ENCODE measurements around the gene PROM1. TPM values are rescaled to one million over a fixed set of nuclear protein-coding genes. Genes with fewer than 3 reads are reported as not detected.

The PROM1 gene
- total RNA-seq, 1 experiment from 2014 or later: not detected

DNA sequence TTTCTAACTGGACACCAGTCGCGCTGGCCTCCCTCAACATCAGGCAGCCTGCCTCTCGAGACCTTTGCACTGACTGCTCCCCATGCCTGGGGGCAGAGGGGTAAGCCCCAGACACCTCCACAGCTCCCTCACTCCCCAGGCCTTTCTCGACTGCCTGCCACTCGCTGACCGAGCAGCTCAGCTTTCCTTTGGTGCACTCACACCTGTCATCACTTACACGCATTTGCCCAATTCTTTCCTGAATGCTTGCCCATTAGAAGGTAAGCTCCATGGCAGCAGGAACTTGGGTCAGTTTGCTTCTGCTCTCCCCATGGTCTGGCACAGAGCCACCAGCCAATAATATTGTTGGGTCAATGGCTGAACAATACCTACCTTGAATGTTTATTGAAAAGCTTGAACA lies 32.2 kb upstream of the PROM1 start:
- no peaks in the 10 kb centered on the region for H3K9me3 ChIP-seq (ENCODE audit: low read length)
- ATAC-seq (no peak), DNase-seq (no peak)
- intact Hi-C loops (cut with micrococcal nuclease): no loop called here
- no peaks in the 10 kb centered on the region for H3K9me2 ChIP-seq (replicated peaks; ENCODE audit: low read length)
- H4K20me1 ChIP-seq (ENCODE audit: low read length): no peaks in the 10 kb centered on the region
- H3K4me2 ChIP-seq (ENCODE audit: low read length): no peak overlapping the region
- H3K79me2 ChIP-seq (ENCODE audit: low read length): no peaks in the 10 kb centered on the region
- no peak overlapping the region for H2AFZ ChIP-seq (ENCODE audit: low read length)
- no peak overlapping the region for H3K9ac ChIP-seq (ENCODE audit: low read length)
- H3F3A ChIP-seq (ENCODE audit: low read length, unreplicated experiment): no peaks in the 10 kb centered on the region
- BruUV-seq (replicated peaks): no TSS peak
- CTCF ChIA-PET: no interaction called here
- H3K27ac ChIP-seq (ENCODE audit: low read length): no peak overlapping the region
- POLR2A ChIA-PET (ENCODE audit: unreplicated experiment): no interaction called here
- no peak overlapping the region for H3K4me3 ChIP-seq (ENCODE audit: low read length)
- TF ChIP-seq EZH2phosphoT487 (IDR thresholded peaks at IDR 0.05; ENCODE audit: borderline replicate concordance, low read length) (no peak), EZH2 (IDR thresholded peaks at IDR 0.05; ENCODE audit: low read length, unreplicated experiment) (no peak)
- H3K4me1 ChIP-seq (ENCODE audit: insufficient read depth, low read length): no peaks in the 10 kb centered on the region
- no peaks in the 10 kb centered on the region for H3K36me3 ChIP-seq (ENCODE audit: low read depth, low read length)
- no peaks in the 10 kb centered on the region for H3K27me3 ChIP-seq (ENCODE audit: low read length)

DNA sequence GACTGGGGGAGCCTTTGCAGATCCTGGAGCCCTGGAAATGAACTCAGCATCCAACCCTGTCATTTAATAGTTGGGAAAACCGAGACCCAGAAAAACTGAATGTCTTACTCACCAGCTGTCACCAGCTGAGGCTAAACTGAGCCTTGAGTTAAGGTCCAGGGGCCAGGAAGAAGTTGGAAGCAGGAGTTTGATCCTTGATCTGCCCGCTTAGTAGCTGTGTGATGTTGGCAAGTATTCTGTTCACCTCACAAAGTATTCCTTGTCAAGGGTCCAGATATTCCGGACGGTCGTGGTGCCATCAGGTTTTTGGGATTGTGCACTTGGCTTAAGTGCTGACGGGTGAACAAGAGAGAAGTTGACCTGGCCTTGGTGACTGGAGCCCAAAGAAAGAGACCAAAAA lies 30.7 kb upstream of the PROM1 start:
- DNase-seq (no peak), ATAC-seq (no peak)
- Histone ChIP-seq H3F3A (ENCODE audit: low read length, unreplicated experiment) (no peaks in the 10 kb centered on the region), H3K9ac (ENCODE audit: low read length) (no peak overlapping the region), H3K36me3 (ENCODE audit: low read depth, low read length) (no peaks in the 10 kb centered on the region), H4K20me1 (ENCODE audit: low read length) (no peaks in the 10 kb centered on the region), H3K9me3 (ENCODE audit: low read length) (no peaks in the 10 kb centered on the region), H3K9me2 (replicated peaks; ENCODE audit: low read length) (no peaks in the 10 kb centered on the region), H3K4me3 (ENCODE audit: low read length) (no peak overlapping the region), H3K27ac (ENCODE audit: low read length) (no peak overlapping the region), H3K27me3 (ENCODE audit: low read length) (no peaks in the 10 kb centered on the region), H3K79me2 (ENCODE audit: low read length) (no peaks in the 10 kb centered on the region), H3K4me1 (ENCODE audit: insufficient read depth, low read length) (no peaks in the 10 kb centered on the region), H3K4me2 (ENCODE audit: low read length) (no peak overlapping the region), H2AFZ (ENCODE audit: low read length) (no peak overlapping the region)
- TF ChIP-seq, protein P1, sequence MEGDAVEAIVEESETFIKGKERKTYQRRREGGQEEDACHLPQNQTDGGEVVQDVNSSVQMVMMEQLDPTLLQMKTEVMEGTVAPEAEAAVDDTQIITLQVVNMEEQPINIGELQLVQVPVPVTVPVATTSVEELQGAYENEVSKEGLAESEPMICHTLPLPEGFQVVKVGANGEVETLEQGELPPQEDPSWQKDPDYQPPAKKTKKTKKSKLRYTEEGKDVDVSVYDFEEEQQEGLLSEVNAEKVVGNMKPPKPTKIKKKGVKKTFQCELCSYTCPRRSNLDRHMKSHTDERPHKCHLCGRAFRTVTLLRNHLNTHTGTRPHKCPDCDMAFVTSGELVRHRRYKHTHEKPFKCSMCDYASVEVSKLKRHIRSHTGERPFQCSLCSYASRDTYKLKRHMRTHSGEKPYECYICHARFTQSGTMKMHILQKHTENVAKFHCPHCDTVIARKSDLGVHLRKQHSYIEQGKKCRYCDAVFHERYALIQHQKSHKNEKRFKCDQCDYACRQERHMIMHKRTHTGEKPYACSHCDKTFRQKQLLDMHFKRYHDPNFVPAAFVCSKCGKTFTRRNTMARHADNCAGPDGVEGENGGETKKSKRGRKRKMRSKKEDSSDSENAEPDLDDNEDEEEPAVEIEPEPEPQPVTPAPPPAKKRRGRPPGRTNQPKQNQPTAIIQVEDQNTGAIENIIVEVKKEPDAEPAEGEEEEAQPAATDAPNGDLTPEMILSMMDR (conservative IDR thresholded peaks at IDR 0.05; ENCODE audit: low read depth, low read length): no peak
- TF ChIP-seq EZH2 (IDR thresholded peaks at IDR 0.05; ENCODE audit: low read length, unreplicated experiment) (no peak), EZH2phosphoT487 (IDR thresholded peaks at IDR 0.05; ENCODE audit: borderline replicate concordance, low read length) (no peak)
- BruUV-seq (replicated peaks): no TSS peak
- ChIA-PET POLR2A (ENCODE audit: unreplicated experiment) (no interaction called here), CTCF (no interaction called here)
- intact Hi-C loops (cut with micrococcal nuclease): no loop called here

DNA sequence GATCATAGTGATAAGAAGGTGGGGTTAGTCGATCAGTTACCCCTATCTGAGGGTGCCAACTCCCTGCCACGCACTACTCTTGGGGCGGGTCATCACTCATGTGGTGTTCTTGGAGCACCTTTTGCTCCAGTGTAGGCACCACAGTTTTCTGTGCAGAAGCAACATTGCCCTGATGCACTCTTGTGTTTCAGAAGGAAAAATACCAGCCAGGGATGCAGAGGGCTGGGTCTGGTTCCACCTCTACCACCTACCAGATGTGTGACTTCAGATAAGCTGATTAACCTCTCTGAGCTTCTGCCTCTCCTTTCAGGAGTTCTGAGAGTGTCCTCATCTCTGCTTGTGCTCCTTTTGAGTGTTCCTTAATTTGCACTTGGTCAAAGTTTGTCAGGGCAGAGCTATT lies 29.9 kb upstream of the PROM1 start:
- H3K27ac ChIP-seq (ENCODE audit: low read length): no peak overlapping the region
- no peaks in the 10 kb centered on the region for H3K79me2 ChIP-seq (ENCODE audit: low read length)
- no peaks in the 10 kb centered on the region for H3K9me3 ChIP-seq (ENCODE audit: low read length)
- BruUV-seq (replicated peaks): no TSS peak
- no peaks in the 10 kb centered on the region for H3K36me3 ChIP-seq (ENCODE audit: low read depth, low read length)
- no peaks in the 10 kb centered on the region for H3F3A ChIP-seq (ENCODE audit: low read length, unreplicated experiment)
- intact Hi-C loops (cut with micrococcal nuclease): no loop called here
- no peak for ATAC-seq
- H3K4me1 ChIP-seq (ENCODE audit: insufficient read depth, low read length): no peaks in the 10 kb centered on the region
- TF ChIP-seq EZH2phosphoT487 (IDR thresholded peaks at IDR 0.05; ENCODE audit: borderline replicate concordance, low read length): no peak
- TF ChIP-seq, protein P1 (conservative IDR thresholded peaks at IDR 0.05; ENCODE audit: low read depth, low read length): no peak
- ChIA-PET CTCF (no interaction called here), POLR2A (ENCODE audit: unreplicated experiment) (no interaction called here)
- DNase-seq: no peak
- H2AFZ ChIP-seq (ENCODE audit: low read length): no peak overlapping the region
- no peak overlapping the region for H3K4me3 ChIP-seq (ENCODE audit: low read length)
- H3K9ac ChIP-seq (ENCODE audit: low read length): no peak overlapping the region
- H4K20me1 ChIP-seq (ENCODE audit: low read length): no peaks in the 10 kb centered on the region
- H3K9me2 ChIP-seq (replicated peaks; ENCODE audit: low read length): no peaks in the 10 kb centered on the region
- H3K4me2 ChIP-seq (ENCODE audit: low read length): no peak overlapping the region
- no peaks in the 10 kb centered on the region for H3K27me3 ChIP-seq (ENCODE audit: low read length)
